HepG2 (cell line): ENCODE results near the gene KIF23. TPM values are rescaled to one million over a fixed set of nuclear protein-coding genes. Genes with fewer than 3 reads are reported as not detected.
A peak's percentile ranks its signal among the peaks of the same experiment; 100 is the strongest.

ENCODE experiments used
- ATAC-seq: fragments of 200-7000 bp; cut with Tn5 transposase; 3 replicates; pipeline ENCODE4 v1.9.1; 2020; ENCODE audit warnings: mild to moderate bottlenecking, moderate library complexity
- BruUV-seq: library from RNA; stranded (reverse); fragments of 400-500 nt; replicated peaks from 2 replicates; lab custom pipeline; 2021; lab: Mats Ljungman, UMichigan
- CTCF ChIA-PET: fragments of 300-600 bp; formaldehyde crosslinking; extraction: SDS; loops from one replicate; lab custom pipeline; 2021; ENCODE audit warnings: low total read pairs, inconsistent platforms, low intra/inter-chr PET ratio; lab: Yijun Ruan, JAX
- POLR2A ChIA-PET: fragments of 350-600 bp; sonication (Branson Sonifier 250); formaldehyde crosslinking; loops from one replicate; lab custom pipeline; 2020; ENCODE audit warnings: antibody characterized with exemption, inconsistent platforms; lab: Yijun Ruan, JAX
- DNase-seq: peaks from one replicate; pipeline ENCODE4 v3.0.0-alpha.2; 2015; ENCODE audit warnings: low spot score
- FAIRE-seq: peaks from 3 replicates; lab custom pipeline; 2011; peaks lifted over from hg19 to GRCh38; lab: Jason Lieb, UNC
- H2AFZ ChIP-seq: one replicate; pipeline ENCODE4 v1.6.1; 2011; ENCODE audit warnings: low read length, inconsistent platforms
- H3K27ac ChIP-seq: fragments of 300-600 bp; 3 replicates; pipeline ENCODE4 v1.8.0; 2011; ENCODE audit warnings: mixed run types, mild to moderate bottlenecking, mixed read lengths, low read length, inconsistent platforms; ENCODE audit not compliant: insufficient read depth; ENCODE audit errors: extremely low read length
- H3K27me3 ChIP-seq, 2 experiments: fragments of 200-600 bp in 1 of 2; 2 replicates in 1 of 2; 3 replicates in 1 of 2; pipeline versions ENCODE4 v1.6.0 to v1.8.0; 2011; ENCODE audit warnings: low read length in 2 of 2, mild to moderate bottlenecking in 2 of 2, moderate library complexity in 2 of 2, inconsistent platforms in 1 of 2; ENCODE audit not compliant: insufficient read depth in 2 of 2, control insufficient read depth in 1 of 2
- H3K36me3 ChIP-seq, 2 experiments: fragments of 200-600 bp in 1 of 2; replicated peaks in 1 of 2; 2 replicates in 1 of 2; 3 replicates in 1 of 2; pipeline versions ENCODE4 v1.5.1 to v1.8.0; 2011; ENCODE audit warnings: low read length in 2 of 2, inconsistent platforms in 1 of 2; ENCODE audit not compliant: insufficient read depth in 2 of 2, control insufficient read depth in 1 of 2
- H3K4me1 ChIP-seq: 2 replicates; pipeline ENCODE4 v1.5.1; 2012; ENCODE audit warnings: low read length, inconsistent platforms; ENCODE audit not compliant: insufficient read depth
- H3K4me2 ChIP-seq: 2 replicates; pipeline ENCODE4 v1.6.0; 2011; ENCODE audit warnings: low read depth, low read length, inconsistent platforms
- H3K4me3 ChIP-seq, 3 experiments: fragments of 200-600 bp in 1 of 3; sonication (generic), shearing (Covaris generic) in 1 of 3; replicated peaks in 1 of 3; 2 replicates each; pipeline ENCODE4 v1.5.1; 2011 to 2016; ENCODE audit warnings: low read length in 3 of 3, inconsistent platforms in 2 of 3, low read depth in 2 of 3, mild to moderate bottlenecking in 2 of 3, control low read depth in 1 of 3, mixed read lengths in 1 of 3; ENCODE audit not compliant: insufficient read depth in 1 of 3
- H3K79me2 ChIP-seq: one replicate; pipeline ENCODE4 v1.6.1; 2011; ENCODE audit warnings: low read length, inconsistent platforms; ENCODE audit not compliant: insufficient read depth
- H3K9ac ChIP-seq: 2 replicates; pipeline ENCODE4 v1.6.0; 2011; ENCODE audit warnings: mild to moderate bottlenecking, low read depth, low read length, inconsistent platforms; ENCODE audit not compliant: insufficient read depth
- H3K9me3 ChIP-seq: 2 replicates; pipeline ENCODE4 v1.5.1; 2012; ENCODE audit warnings: mild to moderate bottlenecking, low read length
- H4K20me1 ChIP-seq: 2 replicates; pipeline ENCODE4 v1.6.0; 2011; ENCODE audit warnings: inconsistent platforms, mild to moderate bottlenecking, low read length, moderate library complexity; ENCODE audit not compliant: insufficient read depth
- BCL6 ChIP-seq: IDR thresholded peaks from 2 replicates; pipeline ENCODE4 v1.6.1; 2016; ENCODE audit warnings: missing genetic modification reagents, missing compliant biosample characterization
- FOXA1 ChIP-seq, 2 experiments: fragments of 450-650 bp in 1 of 2; sonication (generic) in 1 of 2; formaldehyde crosslinking in 1 of 2; IDR thresholded peaks; 2 replicates each; pipeline versions ENCODE4 v1.4.0 to v1.6.1; 2016 to 2020; ENCODE audit warnings: missing genetic modification reagents in 1 of 2
- KDM2A ChIP-seq: sonication (generic); formaldehyde crosslinking; IDR thresholded peaks from 2 replicates; pipeline ENCODE4 v1.4.0; 2020; ENCODE audit warnings: low read depth, missing genetic modification reagents, borderline replicate concordance
- KDM4B ChIP-seq: sonication (generic); formaldehyde crosslinking; IDR thresholded peaks from 2 replicates; pipeline ENCODE4 v1.4.0; 2020; ENCODE audit warnings: missing genetic modification reagents
- MIER2 ChIP-seq: IDR thresholded peaks from 2 replicates; pipeline ENCODE4 v1.6.1; 2016; ENCODE audit warnings: missing biosample characterization, missing genetic modification reagents
- PPARG ChIP-seq: conservative IDR thresholded peaks from 2 replicates; pipeline ENCODE4 v1.6.1; 2016; ENCODE audit warnings: missing biosample characterization, missing genetic modification reagents
- RBM39 ChIP-seq: fragments of 200-400 bp; formaldehyde crosslinking; IDR thresholded peaks from one replicate; pipeline ENCODE4 v1.6.1; 2018; ENCODE audit warnings: antibody characterized with exemption, mild to moderate bottlenecking, low read depth, low read length; ENCODE audit not compliant: poor library complexity, severe bottlenecking
- SAFB2 ChIP-seq: sonication (generic); formaldehyde crosslinking; IDR thresholded peaks from 2 replicates; pipeline ENCODE4 v1.5.1; 2020; ENCODE audit warnings: missing genetic modification reagents, low read depth, mild to moderate bottlenecking, borderline replicate concordance
- SALL1 ChIP-seq: sonication (generic); formaldehyde crosslinking; IDR thresholded peaks from 2 replicates; pipeline ENCODE4 v1.8.0; 2022; ENCODE audit warnings: mild to moderate bottlenecking, missing genetic modification reagents
- SAP130 ChIP-seq: IDR thresholded peaks from 2 replicates; pipeline ENCODE4 v1.6.1; 2016; ENCODE audit warnings: low read depth
- TFE3 ChIP-seq: IDR thresholded peaks from 2 replicates; pipeline ENCODE4 v1.6.1; 2016
- ZFX ChIP-seq: sonication (generic); formaldehyde crosslinking; IDR thresholded peaks from 2 replicates; pipeline ENCODE4 v1.4.0; 2020; ENCODE audit warnings: mild to moderate bottlenecking, low read depth, missing genetic modification reagents, moderate library complexity
- ZGPAT ChIP-seq: IDR thresholded peaks from 2 replicates; pipeline ENCODE4 v1.6.1; 2016; ENCODE audit warnings: mild to moderate bottlenecking
- ZNF451 ChIP-seq: sonication (generic); formaldehyde crosslinking; IDR thresholded peaks from 2 replicates; pipeline ENCODE4 v1.5.0; 2020; ENCODE audit warnings: mild to moderate bottlenecking, missing genetic modification reagents
- ZNF687 ChIP-seq: sonication (generic); formaldehyde crosslinking; IDR thresholded peaks from 2 replicates; pipeline ENCODE4 v1.5.1; 2020; ENCODE audit warnings: mild to moderate bottlenecking, missing genetic modification reagents, moderate library complexity
- ZNF878 ChIP-seq: sonication (generic); formaldehyde crosslinking; IDR thresholded peaks from 2 replicates; pipeline ENCODE4 v1.8.1; 2023; ENCODE audit warnings: mild to moderate bottlenecking, missing genetic modification reagents, moderate library complexity
- WGBS: methylation state at CpG from one replicate; pipeline ENCODE4 v1.1.6; 2017; ENCODE audit warnings: low lambda C conversion rate; 5-methylcytosine and 5-hydroxymethylcytosine counted together
- in situ Hi-C: cut with HindIII; loops from 2 replicates; pipeline ENCODE4 v1.10.0; 2017; ENCODE audit warnings: low pct_unique_long_range_greater_than_20kb; ENCODE audit not compliant: extremely low pct_ligation_motif_present
- intact Hi-C: fragments of 100-400 bp; cut with micrococcal nuclease; formaldehyde crosslinking; loops from one replicate; pipeline ENCODE4 v1.10.0; 2022; ENCODE audit not compliant: unreplicated experiment
- polyA plus RNA-seq, 8 experiments: library from polyadenylated mRNA; depleted of rRNA in 3 of 8; stranded (reverse) in 7 of 8; unstranded in 1 of 8; fragments of >200 nt; fragmentation: Illumina TruSeq in 4 of 8; extraction: Trizol in 4 of 8; gene quantifications; 2 replicates each; pipeline versions ENCODE4 v1.2.1 to v1.2.3, GENCODE V29; 2011 to 2016; ENCODE audit warnings: low read depth in 4 of 8, missing spikeins in 1 of 8, mixed read lengths in 1 of 8; ENCODE audit not compliant: insufficient read depth in 1 of 8
- total RNA-seq, 5 experiments: library from RNA; depleted of rRNA; stranded (reverse); fragments of >200 nt; fragmentation: Illumina TruSeq; extraction: Trizol; gene quantifications; 2 replicates each; pipeline ENCODE4 v1.2.3, GENCODE V29; 2016; ENCODE audit warnings: low read depth in 1 of 5

The KIF23 gene
- total and polyA plus RNA-seq, 2 of the 13 experiments (the other 11 are each of a cell fraction or from before 2014, with no cell fraction given): 11.3 to 38.1 TPM

GRCh38 chr15:69394556-69395282 is 19.4 kb upstream of the KIF23 start:
- Histone ChIP-seq H3K4me2 (peak overlapping the region; percentile 43), H3K79me2 (no peaks in the 10 kb centered on the region), H3K9ac (no peak overlapping the region), H2AFZ (no peak overlapping the region), H3K27me3 (peaks cover 2 to 22% of the 10 kb centered on the region in 2 experiments; a peak in 4 of 5 replicates), H3K36me3 (no peaks in the 10 kb centered on the region), H3K4me3 (no peak overlapping the region; a peak in 1 of 6 replicates), H3K27ac (no peak overlapping the region), H4K20me1 (no peaks in the 10 kb centered on the region), H3K9me3 (no peaks in the 10 kb centered on the region), H3K4me1 (peaks cover 26% of the 10 kb centered on the region)
- no TSS peak for BruUV-seq
- FAIRE-seq (peak; percentile 18), DNase-seq (peak; percentile 31), ATAC-seq (peak; percentile 92)
- WGBS: 23% methylated on average over 31 of the region's 36 CpGs
- in situ Hi-C loops (loop anchor here (5.0 kb wide), 1 partner anchor 337 kb away; no protein-coding TSS in a partner anchor), intact Hi-C loops (loop anchor here (1.0 to 10.0 kb wide), 4 partner anchors 36 to 1342 kb away; partner anchors contain the start of genes GLCE and PIAS1)
- CTCF ChIA-PET: interaction anchor here (1.4 to 2.8 kb wide), 3 partner anchors 129 to 349 kb away, joined by 4 to 34 read pairs (median 4); no protein-coding TSS in a partner anchor
- POLR2A ChIA-PET: no interaction called here
- peak; percentile 24; the same call in 1 of the 2 replicates for TF ChIP-seq TFE3 (CRISPR knock-in tag)
- peak; percentile 68 for TF ChIP-seq ZNF687 (CRISPR knock-in tag)
- peak; percentile 58; the same call in 1 of the 2 replicates for TF ChIP-seq SALL1 (CRISPR knock-in tag)
- peak; percentile 78; the same call in 1 of the 2 replicates for TF ChIP-seq KDM2A
- peak; percentile 33; the same call in 1 of the 2 replicates for TF ChIP-seq SAP130 (CRISPR knock-in tag)
- TF ChIP-seq MIER2 (CRISPR knock-in tag): no peak
- no peak for TF ChIP-seq KDM4B (CRISPR knock-in tag)
- 0 out of 2 replicates have a peak, but pooled peaks have one; percentile 7 for TF ChIP-seq BCL6
- peak; percentile 39; the same call in 1 of the 2 replicates for TF ChIP-seq ZGPAT (CRISPR knock-in tag)
- TF ChIP-seq FOXA1 (IDR thresholded peaks at IDR 0.05): no peak
- TF ChIP-seq FOXA1 (CRISPR knock-in tag; IDR thresholded peaks at IDR 0.05): no peak
- no peak for TF ChIP-seq SAFB2
- no peak for TF ChIP-seq PPARG (CRISPR knock-in tag)
- no peak for TF ChIP-seq ZNF878
- no peak; the same call in 1 of the 2 replicates for TF ChIP-seq ZFX (CRISPR knock-in tag)
- peak; percentile 70 for TF ChIP-seq RBM39
- TF ChIP-seq ZNF451 (CRISPR knock-in tag): 0 out of 2 replicates have a peak, but pooled peaks have one; percentile 26
